C4-2B (cell line): ENCODE data around the gene ZNF98.

Experiments
- H3K27ac ChIP-seq: fragments of 450-650 bp; 2 replicates; pipeline ENCODE4 v1.5.1; 2017
- ZFX ChIP-seq: fragments of 450-650 bp; IDR thresholded peaks from 2 replicates; pipeline ENCODE4 v1.6.1; 2017
- TF ChIP-seq, protein P1 (sequence below): fragments of 450-650 bp; conservative IDR thresholded peaks from 2 replicates; pipeline ENCODE4 v1.5.1; 2017; ENCODE audit warnings: mild to moderate bottlenecking

The ZNF98 gene

GRCh38 chr19:22354665-22355064 lies 67.5 kb downstream of the ZNF98 start:
- TF ChIP-seq, protein P1, sequence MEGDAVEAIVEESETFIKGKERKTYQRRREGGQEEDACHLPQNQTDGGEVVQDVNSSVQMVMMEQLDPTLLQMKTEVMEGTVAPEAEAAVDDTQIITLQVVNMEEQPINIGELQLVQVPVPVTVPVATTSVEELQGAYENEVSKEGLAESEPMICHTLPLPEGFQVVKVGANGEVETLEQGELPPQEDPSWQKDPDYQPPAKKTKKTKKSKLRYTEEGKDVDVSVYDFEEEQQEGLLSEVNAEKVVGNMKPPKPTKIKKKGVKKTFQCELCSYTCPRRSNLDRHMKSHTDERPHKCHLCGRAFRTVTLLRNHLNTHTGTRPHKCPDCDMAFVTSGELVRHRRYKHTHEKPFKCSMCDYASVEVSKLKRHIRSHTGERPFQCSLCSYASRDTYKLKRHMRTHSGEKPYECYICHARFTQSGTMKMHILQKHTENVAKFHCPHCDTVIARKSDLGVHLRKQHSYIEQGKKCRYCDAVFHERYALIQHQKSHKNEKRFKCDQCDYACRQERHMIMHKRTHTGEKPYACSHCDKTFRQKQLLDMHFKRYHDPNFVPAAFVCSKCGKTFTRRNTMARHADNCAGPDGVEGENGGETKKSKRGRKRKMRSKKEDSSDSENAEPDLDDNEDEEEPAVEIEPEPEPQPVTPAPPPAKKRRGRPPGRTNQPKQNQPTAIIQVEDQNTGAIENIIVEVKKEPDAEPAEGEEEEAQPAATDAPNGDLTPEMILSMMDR, result no peak
- no peak for TF ChIP-seq ZFX
- no peak overlapping the region for H3K27ac ChIP-seq
